ENCODE results near the gene TRIM47.
"Not testable (repeated sequence)": the region's sequence is repeated elsewhere in the genome, so short reads cannot be mapped to it uniquely, and the experiment has no call there.

TRIM47 gene

GRCh38 chr17:75891022-75891604 lies 12.7 kb upstream of the TRIM47 start:
- no peak for DNase-seq

DNA sequence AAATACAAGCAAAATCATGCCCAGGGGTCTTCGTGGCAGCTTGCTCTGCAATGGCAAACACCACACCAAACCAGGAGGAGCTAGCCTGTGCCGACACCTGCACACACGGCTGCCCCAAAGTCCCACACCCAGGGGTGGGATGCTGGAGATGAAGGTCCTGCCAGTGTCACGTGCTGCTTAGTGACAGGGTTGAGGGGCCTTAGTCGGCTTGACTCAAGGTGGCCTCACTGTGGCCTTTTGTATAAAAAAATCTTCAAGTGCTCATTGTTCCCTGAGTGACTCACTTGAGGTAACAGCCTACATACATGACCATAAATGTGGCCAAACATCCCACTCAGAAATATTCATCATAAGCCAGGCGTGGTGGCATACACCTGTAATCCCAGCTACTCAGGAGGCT lies 11.1 kb upstream of the TRIM47 start:
- DNase-seq: no peak

GRCh38 chr17:75888484-75888883 lies 10.1 kb upstream of the TRIM47 start:
- no peak for DNase-seq

DNA sequence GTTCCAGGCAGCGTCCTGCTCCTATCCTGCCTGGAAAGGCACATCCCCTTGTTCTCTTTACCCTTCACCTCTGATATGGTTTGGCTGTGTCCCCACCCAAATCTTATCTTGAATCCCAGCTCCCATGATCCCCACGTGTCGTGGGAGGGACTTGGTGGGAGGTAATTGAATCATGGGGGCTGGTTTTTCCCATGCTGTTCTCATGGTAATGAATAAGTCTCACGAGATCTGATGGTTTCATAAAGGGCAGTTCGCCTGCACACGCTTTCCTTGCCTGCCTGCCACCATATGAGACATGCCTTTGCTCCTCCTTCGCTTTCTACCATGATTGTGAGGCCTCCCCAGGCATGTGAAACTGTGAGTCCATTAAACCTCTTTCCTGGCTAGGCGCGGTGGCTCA lies 7.5 kb upstream of the TRIM47 start:
- DNase-seq: not testable (repeated sequence)

GRCh38 chr17:75885431-75885830 lies 7.0 kb upstream of the TRIM47 start:
- DNase-seq: no peak

DNA sequence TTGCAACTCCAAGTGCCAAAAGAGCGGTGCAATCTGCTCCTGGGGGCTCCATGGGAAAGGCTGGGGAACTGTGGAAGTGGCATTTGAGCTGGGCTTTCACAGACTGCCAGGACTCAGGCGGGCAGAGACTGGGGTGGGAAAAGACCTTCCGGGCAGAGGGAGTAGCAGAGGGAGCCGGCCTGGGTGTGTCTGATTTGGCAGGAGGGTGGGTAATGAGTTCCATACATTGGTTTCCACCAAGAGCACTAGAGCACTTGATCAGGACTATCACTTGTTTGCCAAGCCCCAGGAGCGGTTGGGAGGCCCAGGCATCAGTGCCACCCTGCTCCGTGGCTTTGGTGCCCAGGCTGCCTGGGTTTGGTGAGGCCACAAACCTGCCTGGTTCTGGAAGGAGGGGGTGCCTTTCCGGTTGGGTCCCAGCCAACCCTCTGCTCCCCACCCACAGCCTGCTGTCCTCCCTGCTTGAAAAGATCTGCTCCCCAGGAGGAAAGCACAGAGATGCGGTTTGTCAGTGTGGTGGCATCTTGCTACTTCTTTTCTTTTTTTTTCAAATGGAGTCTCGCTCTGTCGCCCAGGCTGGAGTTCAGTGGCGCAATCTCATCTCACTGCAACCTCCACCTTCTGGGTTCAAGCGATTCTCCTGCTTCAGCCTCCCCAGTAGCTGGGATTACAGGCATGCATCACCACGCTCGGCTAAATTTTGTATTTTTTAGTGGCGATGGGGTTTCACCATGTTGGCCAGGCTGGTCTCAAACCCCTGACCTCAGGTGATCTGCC lies 3.5 kb upstream of the TRIM47 start:
- DNase-seq: no peak

- no peak for DNase-seq
Observed at GRCh38 chr17:75880266-75880665, 1.9 kb upstream of the TRIM47 start.

DNA sequence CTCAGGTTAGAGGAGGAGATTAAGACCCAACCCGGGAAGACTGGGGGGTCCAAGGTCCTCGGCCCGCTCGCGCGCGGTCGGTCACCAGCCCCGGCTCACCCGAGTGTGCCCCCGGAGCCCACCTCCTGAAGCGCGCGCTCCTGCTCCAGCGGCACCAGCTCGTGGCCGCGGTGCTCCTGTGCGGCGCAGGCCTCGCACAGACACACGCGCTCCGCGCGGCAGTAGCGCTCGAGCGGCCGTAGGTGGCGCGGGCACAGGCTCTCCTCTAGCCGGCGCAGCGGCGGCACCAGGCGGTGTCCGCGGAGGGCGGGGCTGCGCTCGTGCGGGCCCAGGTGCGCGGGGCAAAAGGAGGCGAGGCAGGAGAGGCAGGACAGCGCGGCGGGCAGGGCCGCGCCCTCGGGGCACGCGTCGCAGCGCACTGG lies 618 bp downstream of the TRIM47 start:
- DNase-seq: peak; percentile 49

GRCh38 chr17:75876938-75877751 lies 1.2 kb downstream of the TRIM47 start:
- no peak for DNase-seq

- peak; percentile 55 for DNase-seq
Observed at GRCh38 chr17:75876190-75876937, 2.0 kb downstream of the TRIM47 start.

- no peak for DNase-seq
Observed at GRCh38 chr17:75875940-75876189, 2.5 kb downstream of the TRIM47 start.

GRCh38 chr17:75875182-75875939 lies 3.0 kb downstream of the TRIM47 start:
- no peak for DNase-seq

DNA sequence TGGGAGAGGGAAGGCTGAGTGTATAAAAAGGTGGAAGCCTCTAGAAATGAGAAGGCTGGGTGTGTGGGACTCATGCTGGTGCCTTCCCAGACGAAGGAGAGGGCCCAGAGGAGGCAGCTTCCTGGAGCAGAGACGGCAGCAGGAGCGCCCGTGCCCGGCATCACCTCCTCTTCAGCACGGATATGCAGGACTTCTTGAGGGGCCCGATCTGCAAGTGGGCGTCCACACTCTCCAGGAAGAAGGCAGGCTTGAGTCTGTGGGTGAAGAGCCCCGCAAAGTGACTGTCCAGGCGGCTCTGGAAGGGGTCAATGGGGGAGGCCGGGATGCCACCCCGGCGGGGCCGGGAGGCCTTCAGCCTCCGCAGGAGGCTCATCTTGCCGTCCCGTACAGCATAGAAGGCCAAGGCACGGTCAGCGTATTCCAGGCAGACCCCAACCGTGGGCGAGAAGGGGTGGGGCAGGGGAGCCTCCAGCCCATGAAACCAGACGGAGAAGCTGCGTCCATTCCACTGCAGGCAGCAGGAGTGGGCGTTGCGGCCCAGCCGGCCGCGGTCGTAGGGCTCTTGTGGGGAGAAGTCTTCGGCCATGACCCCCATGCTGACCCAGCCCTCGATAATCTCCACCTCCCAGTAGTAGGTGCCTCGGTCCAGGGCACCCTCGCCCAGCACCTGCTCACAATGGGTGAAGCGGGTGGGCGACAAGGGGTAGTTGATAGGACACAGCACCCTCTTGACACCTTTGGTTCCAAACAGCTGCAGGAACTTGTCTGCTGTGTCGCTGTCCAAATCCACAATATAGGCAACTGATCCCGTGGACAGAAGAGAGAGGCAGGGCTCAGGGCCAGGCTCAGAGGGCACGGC lies 3.8 kb downstream of the TRIM47 start:
- DNase-seq: no peak

DNA sequence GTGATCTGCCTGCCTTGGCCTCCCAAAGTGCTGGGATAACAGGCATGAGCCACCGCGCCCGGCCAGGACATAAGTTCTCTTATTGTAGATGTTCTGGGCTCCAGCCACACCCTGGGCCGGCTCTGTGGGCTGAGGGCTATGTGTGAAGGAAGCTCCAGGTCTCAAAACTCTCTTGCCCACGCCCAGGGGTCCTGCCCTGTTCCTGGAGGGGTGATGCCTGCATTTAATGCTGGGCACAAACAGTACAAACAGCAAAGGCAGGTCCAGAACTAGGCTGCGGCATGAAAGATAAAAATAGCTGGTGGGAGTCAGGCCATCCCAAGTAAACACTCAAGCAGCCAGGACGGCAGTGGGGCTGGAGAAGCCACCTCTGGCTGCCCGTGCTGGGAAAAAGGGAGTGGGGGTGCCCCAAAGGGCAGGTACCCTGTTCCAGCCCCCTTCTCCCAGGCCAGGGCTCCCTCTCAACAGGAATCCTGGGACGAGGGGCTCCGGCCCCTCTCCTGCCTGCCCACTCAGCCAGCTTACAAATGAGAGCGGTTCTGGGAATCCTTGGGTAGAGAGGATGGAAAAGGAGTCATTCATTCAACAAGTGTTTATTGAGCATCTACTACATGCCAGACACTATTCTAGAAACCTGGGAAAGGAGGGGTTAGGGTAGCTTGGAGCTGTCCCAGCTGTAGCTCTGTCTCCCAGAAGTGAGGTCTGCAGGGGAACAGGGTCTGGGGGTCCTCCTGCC lies 4.6 kb downstream of the TRIM47 start:
- no peak for DNase-seq

DNA sequence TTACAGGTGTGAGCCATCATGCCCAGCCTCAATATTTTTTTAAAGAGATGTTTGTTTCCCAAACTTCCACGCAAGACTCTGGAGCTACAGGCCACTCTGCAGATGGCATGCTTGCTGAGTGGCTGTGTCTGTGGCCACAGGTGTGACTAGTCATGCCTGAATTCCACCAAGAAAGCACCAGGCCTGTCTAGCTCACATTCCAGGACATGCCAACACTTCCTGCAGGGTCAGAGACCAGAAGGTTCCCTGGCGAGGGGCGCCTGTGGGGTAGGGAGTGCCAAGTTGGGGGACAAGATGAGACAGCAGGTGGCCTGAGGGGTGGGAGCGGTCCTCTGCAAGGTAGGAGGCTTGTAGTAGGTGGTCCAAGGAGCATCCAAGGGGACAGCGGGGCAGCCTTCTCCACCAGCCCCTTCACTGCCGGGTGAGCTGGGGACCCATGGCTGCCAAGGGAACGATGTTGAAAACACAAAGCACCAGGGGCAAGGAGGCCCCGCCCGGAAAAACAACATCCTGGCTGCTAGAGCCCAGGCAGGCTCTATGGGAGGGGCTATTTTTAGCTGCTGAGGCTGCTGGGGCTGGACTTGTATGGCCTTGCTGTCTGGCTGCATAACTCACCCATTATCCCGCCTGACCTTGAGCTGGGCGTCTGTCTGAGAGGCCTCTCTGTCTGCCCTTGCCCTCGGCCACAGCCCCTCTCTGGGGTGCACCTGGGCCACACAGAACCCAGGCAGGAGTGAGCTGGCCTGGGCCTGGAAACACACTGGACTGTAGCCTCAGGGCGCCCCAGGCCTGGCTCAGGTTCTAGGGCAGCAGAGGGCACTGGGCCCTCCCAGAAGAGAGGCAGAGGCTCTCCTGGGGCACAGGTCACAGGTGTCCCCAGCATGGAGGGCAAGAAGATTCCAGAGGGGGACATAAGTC lies 5.7 kb downstream of the TRIM47 start:
- no peak for DNase-seq

DNA sequence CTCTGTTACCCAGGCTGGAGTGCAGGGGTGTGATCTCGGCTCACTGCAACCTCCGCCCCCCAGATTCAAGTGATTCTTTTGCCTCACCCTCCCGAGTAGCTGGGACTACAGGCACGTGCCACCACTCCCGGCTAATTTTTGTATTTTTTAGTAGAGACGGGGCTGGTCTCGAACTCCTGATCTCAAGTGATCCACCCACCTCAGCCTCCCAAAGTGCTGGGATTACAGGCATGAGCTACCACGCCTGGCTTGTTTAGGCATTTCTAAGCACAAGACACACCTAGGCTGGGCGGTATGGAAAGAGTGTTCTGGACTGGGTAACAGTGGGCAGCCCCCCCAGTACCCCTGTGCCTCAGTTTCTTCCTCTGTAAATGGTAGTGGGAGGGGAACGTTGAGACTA lies 8.2 kb downstream of the TRIM47 start:
- not testable (repeated sequence) for DNase-seq

- no peak for DNase-seq
Observed at GRCh38 chr17:75869282-75870141, 8.9 kb downstream of the TRIM47 start.

- DNase-seq: not testable (repeated sequence)
Observed at GRCh38 chr17:75868730-75869281, 9.6 kb downstream of the TRIM47 start.
